ENCODE measurements around the gene PRTN3.

GRCh38 chr19:876780-877314 lies 36.0 kb downstream of the PRTN3 start:
- TF ChIP-seq CTCF (IDR thresholded peaks at IDR 0.05) (no peak), POLR2A (IDR thresholded peaks at IDR 0.05) (no peak)
